Osteoblast (primary cell): Measurements from ENCODE around the gene MAD1L1. TPM values are rescaled to one million over a fixed set of nuclear protein-coding genes. Genes with fewer than 3 reads are reported as not detected.

ENCODE experiments used
- DNase-seq: peaks from one replicate; pipeline ENCODE4 v3.0.0; 2011; ENCODE audit warnings: low spot score, mixed read lengths; ENCODE audit not compliant: insufficient read length; ENCODE audit errors: missing footprints
- H2AFZ ChIP-seq: 2 replicates; pipeline ENCODE4 v1.6.0; 2011; ENCODE audit warnings: mild to moderate bottlenecking, low read length
- H3K27ac ChIP-seq: 2 replicates; pipeline ENCODE4 v1.5.1; 2011; ENCODE audit warnings: mild to moderate bottlenecking, low read depth, low read length, moderate library complexity
- H3K27me3 ChIP-seq: 2 replicates; pipeline ENCODE4 v1.6.0; 2012; ENCODE audit warnings: mild to moderate bottlenecking, control low read depth, inconsistent platforms, low read length, moderate library complexity; ENCODE audit not compliant: insufficient read depth
- H3K36me3 ChIP-seq: 2 replicates; pipeline ENCODE4 v1.5.1; 2011; ENCODE audit warnings: mild to moderate bottlenecking, low read length, control low read depth, moderate library complexity; ENCODE audit not compliant: insufficient read depth
- H3K4me1 ChIP-seq: 2 replicates; pipeline ENCODE4 v1.5.1; 2011; ENCODE audit warnings: mild to moderate bottlenecking, low read length, control low read depth, moderate library complexity; ENCODE audit not compliant: insufficient read depth
- H3K4me2 ChIP-seq: 2 replicates; pipeline ENCODE4 v1.6.0; 2011; ENCODE audit warnings: mild to moderate bottlenecking, low read length; ENCODE audit not compliant: insufficient read depth
- H3K4me3 ChIP-seq: fragments of 200-600 bp; sonication (generic); 3 replicates; pipeline ENCODE4 v1.5.1; 2012; ENCODE audit warnings: mild to moderate bottlenecking, low read length, inconsistent platforms; ENCODE audit not compliant: insufficient read depth
- H3K79me2 ChIP-seq: 2 replicates; pipeline ENCODE4 v1.6.0; 2012; ENCODE audit warnings: mild to moderate bottlenecking, low read length, control low read depth, inconsistent platforms; ENCODE audit not compliant: insufficient read depth
- H3K9me3 ChIP-seq: 2 replicates; pipeline ENCODE4 v1.5.1; 2011; ENCODE audit warnings: low read depth, low read length, control low read depth
- H4K20me1 ChIP-seq: 2 replicates; pipeline ENCODE4 v1.6.0; 2012; ENCODE audit warnings: mild to moderate bottlenecking, low read length, control low read depth; ENCODE audit not compliant: insufficient read depth
- CTCF ChIP-seq: IDR thresholded peaks from 2 replicates; pipeline ENCODE4 v1.5.1; 2011; ENCODE audit warnings: mild to moderate bottlenecking, low read depth, low read length, moderate library complexity; ENCODE audit errors: extremely low read depth
- total RNA-seq: library from RNA; depleted of rRNA; stranded (reverse); fragments of >200 nt; gene quantifications from 2 replicates; pipeline ENCODE4 v1.2.3, GENCODE V29; 2012

The MAD1L1 gene
- total RNA-seq, 1 donor, result 66.2 TPM

- Histone ChIP-seq H2AFZ (no peak overlapping the region), H3K4me1 (no peaks in the 10 kb centered on the region), H4K20me1 (peaks cover 5% of the 10 kb centered on the region), H3K27ac (no peak overlapping the region), H3K4me2 (no peak overlapping the region), H3K79me2 (no peaks in the 10 kb centered on the region), H3K9me3 (no peaks in the 10 kb centered on the region), H3K27me3 (no peaks in the 10 kb centered on the region), H3K36me3 (no peaks in the 10 kb centered on the region), H3K4me3 (no peak overlapping the region)
- no peak for TF ChIP-seq CTCF
- peak; percentile 30 for DNase-seq
These were observed 190.1 kb downstream of the MAD1L1 start for GRCh38 chr7:2042650-2043049.

GRCh38 chr7:2041496-2042367 lies 191.0 kb downstream of the MAD1L1 start:
- Histone ChIP-seq H3K27me3 (no peaks in the 10 kb centered on the region), H4K20me1 (peaks cover 2% of the 10 kb centered on the region), H3K4me2 (no peak overlapping the region), H3K4me1 (no peaks in the 10 kb centered on the region), H3K4me3 (no peak overlapping the region), H3K27ac (no peak overlapping the region), H3K9me3 (no peaks in the 10 kb centered on the region), H2AFZ (no peak overlapping the region), H3K36me3 (no peaks in the 10 kb centered on the region), H3K79me2 (no peaks in the 10 kb centered on the region)
- no peak for TF ChIP-seq CTCF
- DNase-seq, result peak; percentile 51

GRCh38 chr7:2040893-2041270 lies 191.9 kb downstream of the MAD1L1 start:
- no peak overlapping the region for H3K27ac ChIP-seq
- peaks cover 2% of the 10 kb centered on the region for H4K20me1 ChIP-seq
- H3K4me2 ChIP-seq, result no peak overlapping the region
- no peaks in the 10 kb centered on the region for H3K27me3 ChIP-seq
- TF ChIP-seq CTCF, result no peak
- H3K4me3 ChIP-seq, result no peak overlapping the region
- H3K79me2 ChIP-seq, result no peaks in the 10 kb centered on the region
- no peaks in the 10 kb centered on the region for H3K4me1 ChIP-seq
- no peak overlapping the region for H2AFZ ChIP-seq
- H3K9me3 ChIP-seq, result no peaks in the 10 kb centered on the region
- no peaks in the 10 kb centered on the region for H3K36me3 ChIP-seq
- DNase-seq, result peak; percentile 59

GRCh38 chr7:2040201-2040892 lies 192.4 kb downstream of the MAD1L1 start:
- Histone ChIP-seq H3K79me2 (no peaks in the 10 kb centered on the region), H3K4me3 (no peak overlapping the region), H2AFZ (no peak overlapping the region), H3K4me1 (no peaks in the 10 kb centered on the region), H3K36me3 (no peaks in the 10 kb centered on the region), H4K20me1 (peaks cover 2% of the 10 kb centered on the region), H3K27me3 (no peaks in the 10 kb centered on the region), H3K4me2 (no peak overlapping the region), H3K9me3 (no peaks in the 10 kb centered on the region), H3K27ac (no peak overlapping the region)
- peak; percentile 71 for DNase-seq
- TF ChIP-seq CTCF, result no peak
